Fibroblast of skin of right biceps (primary cell): ENCODE data around the gene SPATA45.
"Not testable (repeated sequence)": the region's sequence is repeated elsewhere in the genome, so short reads cannot be mapped to it uniquely, and the experiment has no call there.

Experiments
- DNase-seq: peaks from one replicate; pipeline ENCODE4 v3.0.0-alpha.2; 2013

Gene SPATA45

GRCh38 chr1:212847549-212847948, at the start of gene SPATA45:
Gene SPATA45 (minus strand): TSS chr1:212847649. CDS start chr1:212836149, 11,500 bp downstream.
- DNase-seq: no peak

- no peak for DNase-seq
These were observed 44.7 kb upstream of the SPATA45 start for GRCh38 chr1:212892108-212892507.

- no peak for DNase-seq
These were observed 37.1 kb upstream of the SPATA45 start for GRCh38 chr1:212884592-212884991.

GRCh38 chr1:212879947-212880690, 32.7 kb upstream of the SPATA45 start:
- no peak for DNase-seq

- DNase-seq: no peak
These were observed 31.0 kb upstream of the SPATA45 start for GRCh38 chr1:212878418-212878817.

GRCh38 chr1:212873518-212873917, 26.1 kb upstream of the SPATA45 start:
- no peak for DNase-seq

- no peak for DNase-seq
These were observed 24.5 kb upstream of the SPATA45 start for GRCh38 chr1:212871976-212872375.

GRCh38 chr1:212867192-212867591, 19.7 kb upstream of the SPATA45 start:
- DNase-seq: no peak

- DNase-seq: no peak
These were observed 16.8 kb upstream of the SPATA45 start for GRCh38 chr1:212864201-212864600.

- not testable (repeated sequence) for DNase-seq
These were observed 15.9 kb upstream of the SPATA45 start for GRCh38 chr1:212863345-212863744.

- no peak for DNase-seq
These were observed 14.8 kb upstream of the SPATA45 start for GRCh38 chr1:212862111-212862690.

GRCh38 chr1:212860713-212861581, 13.5 kb upstream of the SPATA45 start:
- DNase-seq: peak; percentile 32

- peak; percentile 31 for DNase-seq
These were observed 11.2 kb upstream of the SPATA45 start for GRCh38 chr1:212858461-212859265.

GRCh38 chr1:212857992-212858460, 10.6 kb upstream of the SPATA45 start, which contains the start of gene FLVCR1:
Gene FLVCR1 (plus strand): TSS chr1:212858275. CDS start chr1:212858453, 178 bp downstream.
- peak; percentile 96 for DNase-seq

GRCh38 chr1:212856755-212857154, 9.3 kb upstream of the SPATA45 start:
- no peak for DNase-seq

GRCh38 chr1:212853658-212854057, 6.2 kb upstream of the SPATA45 start:
- no peak for DNase-seq

GRCh38 chr1:212852105-212852688, 4.7 kb upstream of the SPATA45 start:
- DNase-seq: no peak

GRCh38 chr1:212844521-212844920, 2.9 kb downstream of the SPATA45 start:
- not testable (repeated sequence) for DNase-seq

- DNase-seq: no peak
These were observed 9.3 kb downstream of the SPATA45 start for GRCh38 chr1:212838145-212838544.

- DNase-seq: not testable (repeated sequence)
These were observed 13.9 kb downstream of the SPATA45 start for GRCh38 chr1:212833211-212834207.

- DNase-seq: no peak
These were observed 19.1 kb downstream of the SPATA45 start for GRCh38 chr1:212828395-212828794.
